ENCODE measurements around the gene GLRA1. TPM values are rescaled to one million over a fixed set of nuclear protein-coding genes. Genes with fewer than 3 reads are reported as not detected.
"Not testable (repeated sequence)": the region's sequence is repeated elsewhere in the genome, so short reads cannot be mapped to it uniquely, and the experiment has no call there.

GLRA1 gene
- total RNA-seq, 1 experiment from 2014 or later = not detected

- intact Hi-C loops (cut with micrococcal nuclease); BruUV-seq (replicated peaks); H3K79me2 ChIP-seq (ENCODE audit: insufficient read depth, low read length); ATAC-seq; H3K9ac ChIP-seq (ENCODE audit: low read length); H2AFZ ChIP-seq (ENCODE audit: low read depth, low read length, poor library complexity, severe bottlenecking); H4K20me1 ChIP-seq (ENCODE audit: insufficient read depth); H3K9me3 ChIP-seq (ENCODE audit: control insufficient read depth in 1 of 2, insufficient read depth in 1 of 2, low read depth in 1 of 2, low read length in 2 of 2); DNase-seq (ENCODE audit: low read depth, low spot score); H3K4me2 ChIP-seq (ENCODE audit: low read length); RAD21 ChIA-PET (ENCODE audit: low non-redundant PET in 1 of 2, low total read pairs in 2 of 2, uncharacterized antibody in 2 of 2, unreplicated experiment in 2 of 2); H3K4me1 ChIP-seq (ENCODE audit: control insufficient read depth in 1 of 2, insufficient read depth in 2 of 2, low read length in 2 of 2); POLR2A ChIA-PET; H3K27me3 ChIP-seq (ENCODE audit: insufficient read depth, low read length); H3K4me3 ChIP-seq (replicated peaks in 1 of 2; ENCODE audit: low read depth in 1 of 2, low read length in 2 of 2); H3K27ac ChIP-seq (ENCODE audit: low read depth, low read length); CTCF ChIA-PET; H3K9me2 ChIP-seq (ENCODE audit: insufficient read depth); H3K36me3 ChIP-seq (ENCODE audit: control insufficient read depth in 1 of 2, insufficient read depth in 2 of 2, low read length in 2 of 2): not testable (repeated sequence)
Measured at GRCh38 chr5:151832843-151833242, 91.8 kb downstream of the GLRA1 start.

- TF ChIP-seq TCF7L2 (IDR thresholded peaks at IDR 0.05; ENCODE audit: borderline replicate concordance, extremely low read depth, insufficient read depth, insufficient read length) (no peak), ZFX (IDR thresholded peaks at IDR 0.05) (no peak), EZH2 (IDR thresholded peaks at IDR 0.05) (no peak), ELF1 (IDR thresholded peaks at IDR 0.05; ENCODE audit: borderline replicate concordance, low read depth) (no peak), REST (IDR thresholded peaks at IDR 0.05; ENCODE audit: low read depth) (no peak), ZBTB33 (IDR thresholded peaks at IDR 0.05; ENCODE audit: extremely low read depth, insufficient replicate concordance, low read length) (no peak), POLR2A (IDR thresholded peaks at IDR 0.05; ENCODE audit: borderline replicate concordance, extremely low read depth, insufficient read depth, insufficient read length) (no peak), CBX3 (IDR thresholded peaks at IDR 0.05; ENCODE audit: low read depth) (no peak)
- no peaks in the 10 kb centered on the region for H4K20me1 ChIP-seq (ENCODE audit: insufficient read depth)
- H3K4me2 ChIP-seq (ENCODE audit: low read length) = no peak overlapping the region
- H3K36me3 ChIP-seq (ENCODE audit: control insufficient read depth in 1 of 2, insufficient read depth in 2 of 2, low read length in 2 of 2) = no peaks in the 10 kb centered on the region
- CTCF ChIA-PET = no interaction called here
- ATAC-seq (no peak), DNase-seq (ENCODE audit: low read depth, low spot score) (no peak)
- no peak overlapping the region for H3K27ac ChIP-seq (ENCODE audit: low read depth, low read length)
- H3K4me1 ChIP-seq (ENCODE audit: control insufficient read depth in 1 of 2, insufficient read depth in 2 of 2, low read length in 2 of 2) = no peaks in the 10 kb centered on the region
- no peaks in the 10 kb centered on the region for H3K79me2 ChIP-seq (ENCODE audit: insufficient read depth, low read length)
- BruUV-seq (replicated peaks) = no TSS peak
- H2AFZ ChIP-seq (ENCODE audit: low read depth, low read length, poor library complexity, severe bottlenecking) = no peak overlapping the region
- RAD21 ChIA-PET (ENCODE audit: low non-redundant PET in 1 of 2, low total read pairs in 2 of 2, uncharacterized antibody in 2 of 2, unreplicated experiment in 2 of 2) = no interaction called here
- no peaks in the 10 kb centered on the region for H3K9me2 ChIP-seq (ENCODE audit: insufficient read depth)
- H3K9me3 ChIP-seq (ENCODE audit: control insufficient read depth in 1 of 2, insufficient read depth in 1 of 2, low read depth in 1 of 2, low read length in 2 of 2) = no peaks in the 10 kb centered on the region
- H3K9ac ChIP-seq (ENCODE audit: low read length) = no peak overlapping the region
- POLR2A ChIA-PET = no interaction called here
- intact Hi-C loops (cut with micrococcal nuclease) = no loop called here
- H3K4me3 ChIP-seq (replicated peaks in 1 of 2; ENCODE audit: low read depth in 1 of 2, low read length in 2 of 2) = no peak overlapping the region
- H3K27me3 ChIP-seq (ENCODE audit: insufficient read depth, low read length) = no peaks in the 10 kb centered on the region
Measured at GRCh38 chr5:151829370-151829769, 95.3 kb downstream of the GLRA1 start.
